HCT116 (cell line): Measurements from ENCODE around the gene TCEAL4. TPM values are rescaled to one million over a fixed set of nuclear protein-coding genes. Genes with fewer than 3 reads are reported as not detected.

ENCODE experiments used
- ATAC-seq: fragments of 200-7000 bp; cut with Tn5 transposase; 2 replicates; pipeline ENCODE4 v1.9.1; 2020; ENCODE audit warnings: mild to moderate bottlenecking, moderate library complexity
- BruUV-seq: library from RNA; stranded (reverse); fragments of 400-500 nt; replicated peaks from 2 replicates; lab custom pipeline; 2021; lab: Mats Ljungman, UMichigan
- CTCF ChIA-PET: fragments of 300-600 bp; sonication (Branson Sonifier 250); formaldehyde crosslinking; loops from one replicate; lab custom pipeline; 2021; ENCODE audit warnings: antibody characterized with exemption; lab: Charles Lee
- POLR2A ChIA-PET: fragments of 300-600, 350-600 bp; sonication (Branson Sonifier 250); formaldehyde crosslinking; loops from one replicate; lab custom pipeline; 2021; ENCODE audit warnings: antibody characterized with exemption; lab: Charles Lee
- RAD21 ChIA-PET, 2 experiments: fragments of 300-600 bp; sonication (Branson Sonifier 250); formaldehyde crosslinking; loops; one replicate each; lab custom pipeline; 2023; ENCODE audit warnings: low total read pairs in 2 of 2; ENCODE audit not compliant: uncharacterized antibody in 2 of 2, unreplicated experiment in 2 of 2, low non-redundant PET in 1 of 2; lab: Charles Lee
- DNase-seq: peaks from one replicate; pipeline ENCODE4 v3.0.0-alpha.2; 2010; ENCODE audit warnings: low read depth, low spot score
- H2AFZ ChIP-seq: fragments of 200-600 bp; shearing (Covaris generic), sonication (generic); 2 replicates; pipeline ENCODE4 v1.6.1; 2017; ENCODE audit warnings: low read depth, mixed run types, mixed read lengths, antibody characterized with exemption, low read length; ENCODE audit not compliant: poor library complexity, severe bottlenecking
- H3K27ac ChIP-seq: 2 replicates; pipeline ENCODE4 v1.5.1; 2012; ENCODE audit warnings: low read depth, low read length
- H3K27me3 ChIP-seq: fragments of 200-600 bp; sonication (generic); 2 replicates; pipeline ENCODE4 v1.6.1; 2016; ENCODE audit warnings: mixed run types, low read length, mixed read lengths; ENCODE audit not compliant: insufficient read depth
- H3K36me3 ChIP-seq, 2 experiments: fragments of 200-500 bp in 1 of 2; fragments of 200-600 bp in 1 of 2; sonication (Bioruptor generic) in 1 of 2; sonication (generic) in 1 of 2; 2 replicates each; pipeline versions ENCODE4 v1.5.1 to v1.6.1; 2014 to 2016; ENCODE audit warnings: low read length in 2 of 2, inconsistent platforms in 1 of 2, mixed read lengths in 1 of 2, mixed run types in 1 of 2; ENCODE audit not compliant: insufficient read depth in 2 of 2, control insufficient read depth in 1 of 2
- H3K4me1 ChIP-seq, 2 experiments: fragments of 200-600 bp in 1 of 2; sonication (generic) in 1 of 2; 2 replicates each; pipeline versions ENCODE4 v1.5.1 to v1.6.1; 2012 to 2017; ENCODE audit warnings: low read length in 2 of 2, inconsistent platforms in 1 of 2, mild to moderate bottlenecking in 1 of 2, mixed read lengths in 1 of 2, mixed run types in 1 of 2, moderate library complexity in 1 of 2; ENCODE audit not compliant: insufficient read depth in 2 of 2, control insufficient read depth in 1 of 2
- H3K4me2 ChIP-seq: fragments of 200-600 bp; sonication (generic); 2 replicates; pipeline ENCODE4 v1.6.1; 2017; ENCODE audit warnings: mixed run types, low read length, mixed read lengths
- H3K4me3 ChIP-seq, 2 experiments: fragments of 200-600 bp in 1 of 2; sonication (generic) in 1 of 2; replicated peaks in 1 of 2; 2 replicates each; pipeline ENCODE4 v1.5.1; 2011 to 2016; ENCODE audit warnings: low read length in 2 of 2, control low read depth in 1 of 2, low read depth in 1 of 2, mild to moderate bottlenecking in 1 of 2, mixed read lengths in 1 of 2, mixed run types in 1 of 2
- H3K79me2 ChIP-seq: fragments of 200-600 bp; sonication (generic); 2 replicates; pipeline ENCODE4 v1.6.1; 2017; ENCODE audit warnings: mild to moderate bottlenecking, mixed run types, low read length, moderate library complexity, mixed read lengths; ENCODE audit not compliant: insufficient read depth
- H3K9ac ChIP-seq: fragments of 200-600 bp; sonication (generic); 2 replicates; pipeline ENCODE4 v1.6.1; 2016; ENCODE audit warnings: low read length, mixed read lengths
- H3K9me2 ChIP-seq: fragments of 200-600 bp; sonication (generic), shearing (Covaris generic); 2 replicates; pipeline ENCODE4 v1.6.1; 2017; ENCODE audit warnings: mixed run types, mild to moderate bottlenecking, moderate library complexity; ENCODE audit not compliant: insufficient read depth
- H3K9me3 ChIP-seq, 2 experiments: fragments of 200-500 bp in 1 of 2; fragments of 200-600 bp in 1 of 2; sonication (Bioruptor generic) in 1 of 2; sonication (generic) in 1 of 2; 2 replicates each; pipeline ENCODE4 v1.6.1; 2014 to 2017; ENCODE audit warnings: low read length in 2 of 2, mixed read lengths in 2 of 2, inconsistent platforms in 1 of 2, low read depth in 1 of 2, mild to moderate bottlenecking in 1 of 2, mixed run types in 1 of 2, moderate library complexity in 1 of 2; ENCODE audit not compliant: control insufficient read depth in 1 of 2, insufficient read depth in 1 of 2
- H4K20me1 ChIP-seq: fragments of 200-600 bp; sonication (generic), shearing (Covaris generic); 2 replicates; pipeline ENCODE4 v1.6.1; 2017; ENCODE audit warnings: mixed run types, mild to moderate bottlenecking, moderate library complexity; ENCODE audit not compliant: insufficient read depth
- CBX3 ChIP-seq: IDR thresholded peaks from 2 replicates; pipeline ENCODE4 v1.6.1; 2012; ENCODE audit warnings: low read depth
- CEBPB ChIP-seq: IDR thresholded peaks from 2 replicates; pipeline ENCODE4 v1.6.1; 2012; ENCODE audit warnings: low read depth
- EGR1 ChIP-seq: IDR thresholded peaks from 2 replicates; pipeline ENCODE4 v1.6.1; 2012; ENCODE audit warnings: low read depth
- ELF1 ChIP-seq: IDR thresholded peaks from 2 replicates; pipeline ENCODE4 v1.6.1; 2012; ENCODE audit warnings: low read depth, borderline replicate concordance
- EZH2phosphoT487 ChIP-seq: fragments of 200-600 bp; IDR thresholded peaks from 2 replicates; pipeline ENCODE4 v1.6.1; 2018; ENCODE audit warnings: antibody characterized with exemption, borderline replicate concordance
- FOSL1 ChIP-seq: IDR thresholded peaks from 2 replicates; pipeline ENCODE4 v1.6.1; 2012; ENCODE audit warnings: low read depth
- JUND ChIP-seq: IDR thresholded peaks from 2 replicates; pipeline ENCODE4 v1.6.1; 2012
- POLR2A ChIP-seq: IDR thresholded peaks from 2 replicates; pipeline ENCODE4 v1.7.0; 2011; ENCODE audit warnings: borderline replicate concordance; ENCODE audit not compliant: insufficient read depth, insufficient read length; ENCODE audit errors: extremely low read depth
- RAD21 ChIP-seq: IDR thresholded peaks from 2 replicates; pipeline ENCODE4 v1.6.1; 2012; ENCODE audit warnings: low read depth, mild to moderate bottlenecking
- SP1 ChIP-seq: IDR thresholded peaks from 2 replicates; pipeline ENCODE4 v1.6.1; 2012; ENCODE audit warnings: low read depth
- SRF ChIP-seq: IDR thresholded peaks from 2 replicates; pipeline ENCODE4 v1.6.1; 2012; ENCODE audit warnings: low read depth
- ZBTB33 ChIP-seq: IDR thresholded peaks from 2 replicates; pipeline ENCODE4 v1.6.1; 2011; ENCODE audit warnings: mild to moderate bottlenecking, low read length, moderate library complexity; ENCODE audit not compliant: insufficient replicate concordance; ENCODE audit errors: extremely low read depth
- ZFX ChIP-seq: fragments of 450-650 bp; IDR thresholded peaks from 2 replicates; pipeline ENCODE4 v1.6.1; 2017
- ZNF274 ChIP-seq: fragments of 200-500 bp; sonication (Bioruptor generic); IDR thresholded peaks from 2 replicates; pipeline ENCODE4 v1.6.1; 2014; ENCODE audit warnings: mild to moderate bottlenecking, low read depth, low read length, inconsistent platforms
- intact Hi-C: fragments of 100-400 bp; cut with micrococcal nuclease; formaldehyde crosslinking; loops from 2 replicates; pipeline ENCODE4 v1.10.0; 2022
- total RNA-seq: library from RNA; stranded (reverse); gene quantifications from one replicate; pipeline ENCODE4 v1.2.1, GENCODE V29; 2021; ENCODE audit not compliant: unreplicated experiment
- TF ChIP-seq, protein P1 (sequence below): IDR thresholded peaks from 2 replicates; pipeline ENCODE4 v1.6.1; 2012

Gene TCEAL4
- total RNA-seq, 1 experiment from 2014 or later, result 23.5 TPM

DNA sequence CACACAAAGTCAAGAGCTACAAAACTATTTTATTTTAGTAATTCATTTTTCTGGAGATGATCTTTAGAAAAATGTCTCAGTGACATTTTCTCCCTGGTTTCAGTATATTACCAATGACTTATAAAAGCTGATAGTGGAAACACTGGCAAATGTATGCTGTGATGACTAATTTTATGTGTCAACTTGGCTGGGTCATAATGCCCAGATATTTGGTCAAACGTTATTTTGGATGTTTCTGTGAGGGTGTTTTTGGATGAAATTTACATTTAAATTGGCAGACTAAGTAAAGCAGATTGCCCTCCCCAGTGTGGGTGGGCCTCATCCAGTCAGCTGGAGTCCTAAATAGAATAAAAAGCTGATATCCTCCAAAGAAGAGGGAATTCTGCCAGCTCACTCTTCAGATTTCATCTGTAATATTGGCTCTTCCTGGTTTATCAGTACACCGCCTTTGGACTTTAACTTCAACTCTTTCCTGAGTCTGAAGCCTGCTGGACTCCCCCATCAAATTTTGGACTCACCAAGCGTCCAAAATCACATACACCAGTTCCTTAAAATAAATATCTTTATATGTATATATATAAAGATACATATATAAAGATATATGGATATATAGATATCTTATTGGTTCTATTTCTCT, 34.8 kb upstream of the TCEAL4 start (continued):
- TF ChIP-seq EGR1, result no peak
- TF ChIP-seq ELF1, result no peak
- no peak for TF ChIP-seq SP1
- TF ChIP-seq JUND, result no peak

GRCh38 chrX:103552236-103552635, 33.1 kb upstream of the TCEAL4 start:
- Histone ChIP-seq H3K9ac (no peak overlapping the region), H3K27ac (no peak overlapping the region), H3K36me3 (no peaks in the 10 kb centered on the region), H3K4me1 (no peaks in the 10 kb centered on the region), H3K79me2 (no peaks in the 10 kb centered on the region), H3K9me2 (no peaks in the 10 kb centered on the region), H4K20me1 (no peaks in the 10 kb centered on the region), H3K27me3 (no peaks in the 10 kb centered on the region), H2AFZ (no peak overlapping the region), H3K9me3 (no peaks in the 10 kb centered on the region), H3K4me2 (no peak overlapping the region), H3K4me3 (no peak overlapping the region)
- ATAC-seq, result no peak
- intact Hi-C loops, result no loop called here
- TF ChIP-seq RAD21, result no peak
- no peak for TF ChIP-seq ZFX
- TF ChIP-seq, protein P1, sequence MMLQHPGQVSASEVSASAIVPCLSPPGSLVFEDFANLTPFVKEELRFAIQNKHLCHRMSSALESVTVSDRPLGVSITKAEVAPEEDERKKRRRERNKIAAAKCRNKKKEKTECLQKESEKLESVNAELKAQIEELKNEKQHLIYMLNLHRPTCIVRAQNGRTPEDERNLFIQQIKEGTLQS, result no peak
- no peak for TF ChIP-seq ELF1
- no peak for TF ChIP-seq ZBTB33
- TF ChIP-seq SRF, result no peak
- no peak for TF ChIP-seq CEBPB
- TF ChIP-seq CBX3, result no peak
- TF ChIP-seq ZNF274, result no peak
- no peak for TF ChIP-seq POLR2A
- TF ChIP-seq FOSL1, result no peak
- TF ChIP-seq EZH2phosphoT487, result no peak
- no TSS peak for BruUV-seq
- ChIA-PET POLR2A (no interaction called here), RAD21 (no interaction called here), CTCF (no interaction called here)
- no peak for DNase-seq
